GM12878 (cell line): ENCODE measurements around the gene P2RX4. TPM values are rescaled to one million over a fixed set of nuclear protein-coding genes. Genes with fewer than 3 reads are reported as not detected.

Experiments used
- CBX5 ChIP-seq: sonication (generic); IDR thresholded peaks from 2 replicates; pipeline ENCODE4 v1.6.1; 2016; ENCODE audit warnings: low read depth, moderate library complexity, mild to moderate bottlenecking, inconsistent platforms
- E2F4 ChIP-seq: IDR thresholded peaks from 2 replicates; pipeline ENCODE4 v1.6.1; 2012; ENCODE audit warnings: low read depth, low read length, improper control_type of control experiment
- JUNB ChIP-seq: IDR thresholded peaks from 2 replicates; pipeline ENCODE4 v1.6.1; 2016; ENCODE audit warnings: antibody characterized with exemption, mild to moderate bottlenecking
- MLLT1 ChIP-seq: fragments of 450-650 bp; IDR thresholded peaks from 2 replicates; pipeline ENCODE4 v1.6.1; 2016; ENCODE audit warnings: mild to moderate bottlenecking
- NFIC ChIP-seq: IDR thresholded peaks from 2 replicates; pipeline ENCODE4 v1.6.1; 2012; ENCODE audit warnings: low read depth, mild to moderate bottlenecking, inconsistent platforms, low read length, moderate library complexity
- NRF1 ChIP-seq: conservative IDR thresholded peaks from 2 replicates; pipeline ENCODE4 v1.6.1; 2011; ENCODE audit warnings: mild to moderate bottlenecking, low read depth, low read length, improper control_type of control experiment
- PRDM15 ChIP-seq: fragments of 450-650 bp; formaldehyde crosslinking; IDR thresholded peaks from 2 replicates; pipeline ENCODE4 v1.4.0; 2020; ENCODE audit warnings: mild to moderate bottlenecking, moderate library complexity
- TARDBP ChIP-seq: IDR thresholded peaks from 2 replicates; pipeline ENCODE4 v1.6.1; 2016; ENCODE audit warnings: borderline replicate concordance
- polyA plus RNA-seq, 11 experiments: library from polyadenylated mRNA; depleted of rRNA in 4 of 11; unstranded in 6 of 11; stranded (reverse) in 5 of 11; fragments of >200 nt; fragmentation: Nextera tagmentation in 4 of 11; fragmentation: Illumina TruSeq in 1 of 11; extraction: Ambion mirVana in 4 of 11; extraction: Trizol in 1 of 11; gene quantifications; 1 replicate in 1 of 11; 2 replicates in 10 of 11; pipeline versions ENCODE4 v1.2.1 to v1.2.3, GENCODE V29; 2011 to 2016; ENCODE audit warnings: inconsistent platforms in 2 of 11, missing spikeins in 2 of 11, low read depth in 1 of 11
- total RNA-seq, 4 experiments: library from RNA; depleted of rRNA in 3 of 4; stranded (reverse); fragments of >200 nt in 3 of 4; fragmentation: Illumina TruSeq in 1 of 4; extraction: Trizol in 1 of 4; gene quantifications; 2 replicates each; pipeline versions ENCODE4 v1.2.1 to v1.2.3, GENCODE V29; 2013 to 2021

Gene P2RX4
- total and polyA plus RNA-seq, 10 of the 15 experiments (the other 5 are each of a cell fraction or from before 2014, with no cell fraction given): 9.0 to 43.4 (median 20.5) TPM

- TF ChIP-seq PRDM15 (CRISPR knock-in tag) (no peak), E2F4 (no peak), CBX5 (no peak), MLLT1 (no peak), NRF1 (no peak), JUNB (no peak), TARDBP (no peak), NFIC (no peak)
- TF ChIP-seq, all 136 proteins: peak for 0
Observed at GRCh38 chr12:121278169-121279070, 68.5 kb downstream of the P2RX4 start (continued).
